Endometrium (tissue), 2 donors: ENCODE measurements around the gene RHBDD1.

ENCODE experiments used
- FAIRE-seq: peaks from 2 replicates; lab custom pipeline; 2012; peaks lifted over from hg19 to GRCh38; lab: Jason Lieb, UNC
- donor health status: control.
- donor health status: control.

RHBDD1 gene

GRCh38 chr2:226984750-226985582 lies 149.1 kb downstream of the RHBDD1 start:
- FAIRE-seq = peak; percentile 96

GRCh38 chr2:226985583-226985946 lies 149.7 kb downstream of the RHBDD1 start:
- FAIRE-seq = no peak

GRCh38 chr2:226991663-226992062 lies 155.8 kb downstream of the RHBDD1 start:
- FAIRE-seq = no peak

GRCh38 chr2:226993171-226993570 lies 157.3 kb downstream of the RHBDD1 start:
- FAIRE-seq = no peak

GRCh38 chr2:226994775-226995174 lies 158.9 kb downstream of the RHBDD1 start:
- no peak for FAIRE-seq

- FAIRE-seq = no peak
Measured at GRCh38 chr2:226995625-226996041, 159.8 kb downstream of the RHBDD1 start.

GRCh38 chr2:226999661-227000060 lies 163.8 kb downstream of the RHBDD1 start:
- FAIRE-seq = no peak

- FAIRE-seq = no peak
Measured at GRCh38 chr2:227000123-227000522, 164.3 kb downstream of the RHBDD1 start.

- FAIRE-seq = no peak
Measured at GRCh38 chr2:227004482-227004881, 168.6 kb downstream of the RHBDD1 start.

- FAIRE-seq = no peak
Measured at GRCh38 chr2:227006189-227006897, 170.5 kb downstream of the RHBDD1 start.

GRCh38 chr2:227007148-227007547 lies 171.3 kb downstream of the RHBDD1 start:
- no peak for FAIRE-seq

GRCh38 chr2:227007940-227008339 lies 172.1 kb downstream of the RHBDD1 start:
- no peak for FAIRE-seq

GRCh38 chr2:227010433-227010832 lies 174.6 kb downstream of the RHBDD1 start:
- FAIRE-seq = no peak

GRCh38 chr2:227013330-227013729 lies 177.5 kb downstream of the RHBDD1 start:
- FAIRE-seq = no peak

GRCh38 chr2:227013881-227014280 lies 178.0 kb downstream of the RHBDD1 start:
- no peak for FAIRE-seq

- FAIRE-seq = no peak
Measured at GRCh38 chr2:227016894-227017293, 181.0 kb downstream of the RHBDD1 start.

- no peak for FAIRE-seq
Measured at GRCh38 chr2:227020416-227020815, 184.6 kb downstream of the RHBDD1 start.

GRCh38 chr2:227022608-227023007 lies 186.8 kb downstream of the RHBDD1 start:
- no peak for FAIRE-seq

GRCh38 chr2:227025510-227025909 lies 189.7 kb downstream of the RHBDD1 start:
- FAIRE-seq = no peak

- no peak for FAIRE-seq
Measured at GRCh38 chr2:227029426-227030105, 193.7 kb downstream of the RHBDD1 start.

GRCh38 chr2:227030789-227031188 lies 194.9 kb downstream of the RHBDD1 start:
- FAIRE-seq = no peak

GRCh38 chr2:227031379-227031778 lies 195.5 kb downstream of the RHBDD1 start:
- no peak for FAIRE-seq
